Activated naive CD8-positive, alpha-beta T cell treated with anti-CD3 and anti-CD28 coated beads, Interleukin-2, amount 10 ng/mL, durations not matched to agents 7 days and 5 days (primary cell): ENCODE measurements around the gene CCDC110. TPM values are rescaled to one million over a fixed set of nuclear protein-coding genes. Genes with fewer than 3 reads are reported as not detected.

Source experiments
- ATAC-seq: fragments of 150-1000 bp; cut with Tn5 transposase; one replicate; pipeline ENCODE4 v1.10.0; 2021; ENCODE audit warnings: low read depth, moderate library complexity
- POLR2A ChIA-PET: fragments of 350-600 bp; sonication (Branson Sonifier 250); formaldehyde crosslinking; loops from one replicate; lab custom pipeline; 2021; ENCODE audit warnings: antibody characterized with exemption; lab: Charles Lee
- DNase-seq: peaks from one replicate; pipeline ENCODE4 v3.0.0; 2021
- H3K27ac Mint-ChIP-seq: one replicate; pipeline ENCODE4 v1.8.0; 2022; ENCODE audit warnings: mild to moderate bottlenecking, mixed read lengths
- H3K27me3 Mint-ChIP-seq: one replicate; pipeline ENCODE4 v1.8.0; 2022; ENCODE audit warnings: mild to moderate bottlenecking, moderate library complexity, mixed read lengths
- H3K36me3 Mint-ChIP-seq: one replicate; pipeline ENCODE4 v1.8.0; 2021; ENCODE audit warnings: mild to moderate bottlenecking, mixed read lengths
- H3K4me1 Mint-ChIP-seq: one replicate; pipeline ENCODE4 v1.8.0; 2021; ENCODE audit warnings: mixed read lengths
- H3K4me3 Mint-ChIP-seq: one replicate; pipeline ENCODE4 v1.8.0; 2022; ENCODE audit warnings: mild to moderate bottlenecking, moderate library complexity, mixed read lengths
- H3K9me3 Mint-ChIP-seq: one replicate; pipeline ENCODE4 v1.8.0; 2021; ENCODE audit warnings: mixed read lengths
- total RNA-seq, 2 experiments: library from RNA; stranded (reverse); gene quantifications; one replicate each; pipeline ENCODE4 v1.2.3, GENCODE V29; 2021

Gene CCDC110
- total RNA-seq, 2 experiments from 2014 or later: 0.11 to 0.19 TPM

- H3K9me3 Mint-ChIP-seq: peaks cover 5% of the 10 kb centered on the region
- H3K4me3 Mint-ChIP-seq: no peak overlapping the region
- no peaks in the 10 kb centered on the region for H3K4me1 Mint-ChIP-seq
- H3K27ac Mint-ChIP-seq: no peak overlapping the region
- POLR2A ChIA-PET: no interaction called here
- no peak for DNase-seq
- H3K36me3 Mint-ChIP-seq: no peaks in the 10 kb centered on the region
- no peak for ATAC-seq
- H3K27me3 Mint-ChIP-seq: peaks cover 31% of the 10 kb centered on the region
These were observed 30.9 kb upstream of the CCDC110 start for GRCh38 chr4:185502386-185502785.

GRCh38 chr4:185500576-185500975, 29.0 kb upstream of the CCDC110 start:
- no peaks in the 10 kb centered on the region for H3K4me1 Mint-ChIP-seq
- ATAC-seq (no peak), DNase-seq (no peak)
- H3K27me3 Mint-ChIP-seq: peaks cover 32% of the 10 kb centered on the region
- no peak overlapping the region for H3K4me3 Mint-ChIP-seq
- POLR2A ChIA-PET: no interaction called here
- H3K9me3 Mint-ChIP-seq: peaks cover 5% of the 10 kb centered on the region
- H3K27ac Mint-ChIP-seq: no peak overlapping the region
- no peaks in the 10 kb centered on the region for H3K36me3 Mint-ChIP-seq

GRCh38 chr4:185500035-185500434, 28.5 kb upstream of the CCDC110 start:
- no peak for ATAC-seq

GRCh38 chr4:185488650-185489049, 17.1 kb upstream of the CCDC110 start:
- Mint-ChIP-seq H3K36me3 (no peaks in the 10 kb centered on the region), H3K4me1 (no peaks in the 10 kb centered on the region), H3K4me3 (no peak overlapping the region), H3K9me3 (peaks cover 5% of the 10 kb centered on the region), H3K27me3 (peaks cover 19% of the 10 kb centered on the region), H3K27ac (no peak overlapping the region)
- ATAC-seq: no peak
- POLR2A ChIA-PET: no interaction called here
- DNase-seq: no peak

More at GRCh38 chr4:185500035-185500434, 28.5 kb upstream of the CCDC110 start:
- H3K4me3 Mint-ChIP-seq: no peak overlapping the region
- H3K27me3 Mint-ChIP-seq: peaks cover 30% of the 10 kb centered on the region
- H3K9me3 Mint-ChIP-seq: peaks cover 5% of the 10 kb centered on the region
- no peak for DNase-seq
- H3K36me3 Mint-ChIP-seq: no peaks in the 10 kb centered on the region
- H3K4me1 Mint-ChIP-seq: no peaks in the 10 kb centered on the region
- POLR2A ChIA-PET: no interaction called here
- no peak overlapping the region for H3K27ac Mint-ChIP-seq

GRCh38 chr4:185481401-185481800, 9.9 kb upstream of the CCDC110 start:
- no peak overlapping the region for H3K27ac Mint-ChIP-seq
- H3K36me3 Mint-ChIP-seq: no peaks in the 10 kb centered on the region
- no peaks in the 10 kb centered on the region for H3K9me3 Mint-ChIP-seq
- POLR2A ChIA-PET: no interaction called here
- peaks cover 59% of the 10 kb centered on the region for H3K27me3 Mint-ChIP-seq
- ATAC-seq: no peak
- H3K4me1 Mint-ChIP-seq: no peaks in the 10 kb centered on the region
- H3K4me3 Mint-ChIP-seq: no peak overlapping the region
- DNase-seq: no peak

- no peaks in the 10 kb centered on the region for H3K4me1 Mint-ChIP-seq
- H3K4me3 Mint-ChIP-seq: no peak overlapping the region
- no peak for ATAC-seq
- no peak overlapping the region for H3K27ac Mint-ChIP-seq
- no peaks in the 10 kb centered on the region for H3K9me3 Mint-ChIP-seq
- no peak for DNase-seq
- no peaks in the 10 kb centered on the region for H3K36me3 Mint-ChIP-seq
- H3K27me3 Mint-ChIP-seq: peaks cover 54% of the 10 kb centered on the region
- POLR2A ChIA-PET: no interaction called here
These were observed 8.6 kb upstream of the CCDC110 start for GRCh38 chr4:185480016-185480732.

GRCh38 chr4:185479507-185479971, 8.0 kb upstream of the CCDC110 start:
- H3K4me3 Mint-ChIP-seq: no peak overlapping the region
- POLR2A ChIA-PET: no interaction called here
- H3K9me3 Mint-ChIP-seq: no peaks in the 10 kb centered on the region
- ATAC-seq (no peak), DNase-seq (no peak)
- no peaks in the 10 kb centered on the region for H3K36me3 Mint-ChIP-seq
- no peak overlapping the region for H3K27ac Mint-ChIP-seq
- H3K4me1 Mint-ChIP-seq: no peaks in the 10 kb centered on the region
- H3K27me3 Mint-ChIP-seq: peaks cover 55% of the 10 kb centered on the region

GRCh38 chr4:185473247-185473646, 1.7 kb upstream of the CCDC110 start:
- peaks cover 7% of the 10 kb centered on the region for H3K4me1 Mint-ChIP-seq
- DNase-seq (no peak), ATAC-seq (no peak)
- POLR2A ChIA-PET: no interaction called here
- no peaks in the 10 kb centered on the region for H3K9me3 Mint-ChIP-seq
- H3K27me3 Mint-ChIP-seq: peaks cover 53% of the 10 kb centered on the region
- H3K27ac Mint-ChIP-seq: no peak overlapping the region
- H3K4me3 Mint-ChIP-seq: no peak overlapping the region
- no peaks in the 10 kb centered on the region for H3K36me3 Mint-ChIP-seq

GRCh38 chr4:185472103-185472542, 590 bp upstream of the CCDC110 start:
- Mint-ChIP-seq H3K4me1 (peaks cover 7% of the 10 kb centered on the region), H3K36me3 (no peaks in the 10 kb centered on the region), H3K27ac (peak overlapping the region; percentile 69), H3K27me3 (peaks cover 53% of the 10 kb centered on the region), H3K4me3 (peak overlapping the region; percentile 95), H3K9me3 (no peaks in the 10 kb centered on the region)
- no peak for ATAC-seq
- DNase-seq: no peak
- POLR2A ChIA-PET: no interaction called here

- Mint-ChIP-seq H3K9me3 (no peaks in the 10 kb centered on the region), H3K27ac (no peak overlapping the region), H3K36me3 (no peaks in the 10 kb centered on the region), H3K27me3 (peaks cover 62% of the 10 kb centered on the region), H3K4me3 (peak overlapping the region; percentile 85), H3K4me1 (peaks cover 7% of the 10 kb centered on the region)
- DNase-seq: peak; percentile 57
- POLR2A ChIA-PET: no interaction called here
- peak; percentile 23 for ATAC-seq
These were observed 885 bp downstream of the CCDC110 start for GRCh38 chr4:185470501-185471195.

GRCh38 chr4:185469580-185470154, 1.9 kb downstream of the CCDC110 start:
- POLR2A ChIA-PET: no interaction called here
- Mint-ChIP-seq H3K4me3 (no peak overlapping the region), H3K27me3 (peaks cover 65% of the 10 kb centered on the region), H3K9me3 (no peaks in the 10 kb centered on the region), H3K4me1 (peaks cover 7% of the 10 kb centered on the region), H3K27ac (no peak overlapping the region), H3K36me3 (no peaks in the 10 kb centered on the region)
- ATAC-seq (no peak), DNase-seq (no peak)

GRCh38 chr4:185468999-185469398, 2.5 kb downstream of the CCDC110 start:
- Mint-ChIP-seq H3K4me3 (no peak overlapping the region), H3K27ac (no peak overlapping the region), H3K4me1 (peaks cover 7% of the 10 kb centered on the region), H3K36me3 (no peaks in the 10 kb centered on the region), H3K27me3 (peaks cover 64% of the 10 kb centered on the region), H3K9me3 (no peaks in the 10 kb centered on the region)
- POLR2A ChIA-PET: no interaction called here
- ATAC-seq (no peak), DNase-seq (no peak)

- H3K4me1 Mint-ChIP-seq: peaks cover 7% of the 10 kb centered on the region
- no peak for DNase-seq
- ATAC-seq: no peak
- no peak overlapping the region for H3K27ac Mint-ChIP-seq
- H3K4me3 Mint-ChIP-seq: no peak overlapping the region
- no peaks in the 10 kb centered on the region for H3K9me3 Mint-ChIP-seq
- H3K27me3 Mint-ChIP-seq: peaks cover 59% of the 10 kb centered on the region
- no peaks in the 10 kb centered on the region for H3K36me3 Mint-ChIP-seq
- POLR2A ChIA-PET: no interaction called here
These were observed 3.5 kb downstream of the CCDC110 start for GRCh38 chr4:185467991-185468390.
